ENCODE measurements around the gene TRAF1.

Gene TRAF1

GRCh38 chr9:120901755-120902568, 24.6 kb downstream of the TRAF1 start:
- TF ChIP-seq CTCF (IDR thresholded peaks at IDR 0.05; ENCODE audit: extremely low read depth, missing control alignments): no peak
- DNase-seq (ENCODE audit: low spot score): no peak

DNA sequence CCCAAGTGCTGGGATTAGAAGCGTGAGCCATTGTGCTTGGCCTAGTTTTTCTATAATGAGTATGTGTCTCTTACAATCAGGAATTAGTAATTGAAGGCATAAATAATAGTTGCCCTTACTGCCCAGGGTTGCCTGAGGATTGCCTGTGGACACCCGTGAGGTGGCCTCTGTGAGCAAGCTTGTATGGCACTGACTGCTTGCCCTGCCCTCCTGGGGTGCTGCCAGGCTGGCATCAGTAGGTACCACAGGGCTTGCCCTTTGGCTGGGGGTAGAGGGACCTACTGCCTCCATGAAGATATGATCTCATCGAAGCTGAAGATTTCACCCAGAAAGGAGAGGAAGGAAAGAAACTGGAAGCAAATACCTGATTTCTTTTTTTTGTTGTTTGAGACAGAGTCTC, 25.8 kb downstream of the TRAF1 start:
- no peak for TF ChIP-seq CTCF (IDR thresholded peaks at IDR 0.05; ENCODE audit: extremely low read depth, missing control alignments)
- DNase-seq (ENCODE audit: low spot score): no peak

DNA sequence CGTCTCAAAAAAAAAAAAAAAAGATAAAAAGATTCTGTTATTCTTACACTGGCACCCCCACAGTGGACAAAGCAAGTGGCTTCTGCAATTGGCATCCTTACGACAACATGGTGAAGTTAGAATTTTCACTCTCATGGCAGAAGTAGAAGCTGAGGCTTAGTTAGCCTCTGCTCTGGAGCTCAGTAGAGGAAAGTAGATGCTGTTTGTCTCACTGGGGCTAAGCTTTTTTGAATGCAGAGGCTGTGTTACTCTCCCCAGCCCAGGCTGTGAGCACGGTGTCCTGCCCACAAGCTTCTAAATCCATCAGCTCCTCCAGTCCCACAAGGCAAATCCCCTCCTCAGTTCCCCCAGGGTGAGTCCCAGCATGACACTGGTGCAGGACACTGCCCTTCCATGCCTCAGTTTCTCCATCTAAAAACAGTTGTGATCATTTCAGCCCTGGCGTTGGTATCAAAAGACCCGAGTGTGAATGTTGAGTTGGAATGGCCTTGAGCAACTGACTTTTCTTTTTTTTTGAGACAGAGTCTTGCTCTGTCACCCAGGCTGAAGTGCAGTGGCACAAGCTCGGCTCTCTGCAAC, 27.0 kb downstream of the TRAF1 start:
- DNase-seq (ENCODE audit: low spot score): no peak
- TF ChIP-seq CTCF (IDR thresholded peaks at IDR 0.05; ENCODE audit: extremely low read depth, missing control alignments): no peak

DNA sequence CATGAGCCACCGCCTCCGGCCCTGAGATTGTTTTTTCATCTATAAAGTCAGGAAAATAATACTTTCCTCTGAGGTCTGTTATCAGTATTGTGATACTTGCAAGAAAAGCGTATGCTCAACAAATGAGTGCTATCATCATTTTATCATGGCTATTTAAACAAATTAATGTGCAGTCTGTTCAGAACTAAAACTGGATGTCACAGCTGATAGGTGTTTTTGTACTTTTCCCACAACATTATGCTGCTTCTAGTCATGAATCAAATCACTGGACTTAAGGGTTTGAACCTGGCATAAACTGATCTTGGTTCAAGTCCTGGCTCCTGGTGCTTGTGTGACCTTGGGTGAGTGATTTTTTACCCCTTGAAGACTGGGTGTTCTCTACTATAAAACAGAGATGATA, 28.2 kb downstream of the TRAF1 start:
- no peak for TF ChIP-seq CTCF (IDR thresholded peaks at IDR 0.05; ENCODE audit: extremely low read depth, missing control alignments)

GRCh38 chr9:120895951-120896350, 30.6 kb downstream of the TRAF1 start:
- TF ChIP-seq CTCF (IDR thresholded peaks at IDR 0.05; ENCODE audit: extremely low read depth, missing control alignments): no peak
- DNase-seq (ENCODE audit: low spot score): no peak

More for the DNA sequence above, 28.2 kb downstream of the TRAF1 start:
- no peak for DNase-seq (ENCODE audit: low spot score)

GRCh38 chr9:120894321-120895148, 32.1 kb downstream of the TRAF1 start:
- TF ChIP-seq CTCF (IDR thresholded peaks at IDR 0.05; ENCODE audit: extremely low read depth, missing control alignments): no peak
- DNase-seq (ENCODE audit: low spot score): no peak
